PFSK-1 (cell line): Measurements from ENCODE around the gene ATF1.

Experiments
- FOXP2 ChIP-seq: optimal IDR thresholded peaks from 2 replicates; pipeline ENCODE3; 2011; ENCODE audit warnings: borderline replicate concordance, control low read depth, inconsistent platforms; ENCODE audit not compliant: insufficient read depth; ENCODE audit errors: extremely low read length, extremely low read depth
- POLR2AphosphoS5 ChIP-seq: IDR thresholded peaks from 2 replicates; pipeline ENCODE4 v1.6.1; 2012; ENCODE audit warnings: low read depth, mild to moderate bottlenecking, control low read depth, low read length, moderate library complexity
- SIN3A ChIP-seq: IDR thresholded peaks from 2 replicates; pipeline ENCODE4 v1.6.1; 2012; ENCODE audit warnings: mild to moderate bottlenecking, low read length, moderate library complexity, borderline replicate concordance; ENCODE audit not compliant: insufficient read depth
- TAF1 ChIP-seq: IDR thresholded peaks from 2 replicates; pipeline ENCODE4 v1.6.1; 2012; ENCODE audit warnings: low read length, control low read depth, borderline replicate concordance; ENCODE audit not compliant: insufficient read depth
- TF ChIP-seq, protein P1 (sequence below), 2 experiments: IDR thresholded peaks; 2 replicates each; pipeline versions ENCODE4 v1.6.1 to v1.8.0; 2011 to 2012; ENCODE audit warnings: low read depth in 2 of 2, low read length in 2 of 2, control low read depth in 1 of 2, inconsistent platforms in 1 of 2, mild to moderate bottlenecking in 1 of 2, moderate library complexity in 1 of 2; ENCODE audit not compliant: insufficient read depth in 1 of 2

Gene ATF1

GRCh38 chr12:50742776-50743175 lies 21.1 kb upstream of the ATF1 start:
- TF ChIP-seq FOXP2 (no peak), POLR2AphosphoS5 (no peak), TAF1 (no peak)

DNA sequence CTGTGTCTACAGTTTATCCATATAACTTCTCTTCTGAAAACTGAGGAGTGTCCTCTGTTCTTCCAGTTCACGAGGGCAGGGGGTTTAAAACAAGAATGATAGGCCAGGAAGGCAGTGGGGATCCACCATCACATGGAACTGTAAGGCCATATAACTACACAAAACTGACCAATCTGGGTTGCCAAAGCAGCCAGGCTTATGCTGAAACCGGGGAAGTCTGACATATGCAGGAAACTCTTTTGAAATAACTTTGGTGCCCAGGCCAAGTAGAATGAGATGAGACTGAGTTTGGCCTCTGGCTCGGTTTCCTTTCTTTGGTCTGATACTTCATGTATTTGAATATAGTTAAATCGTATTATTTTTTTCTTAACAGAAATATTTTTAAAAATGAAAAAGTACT lies 18.0 kb upstream of the ATF1 start:
- TF ChIP-seq FOXP2 = no peak
- TF ChIP-seq TAF1 = no peak
- TF ChIP-seq, protein P1, sequence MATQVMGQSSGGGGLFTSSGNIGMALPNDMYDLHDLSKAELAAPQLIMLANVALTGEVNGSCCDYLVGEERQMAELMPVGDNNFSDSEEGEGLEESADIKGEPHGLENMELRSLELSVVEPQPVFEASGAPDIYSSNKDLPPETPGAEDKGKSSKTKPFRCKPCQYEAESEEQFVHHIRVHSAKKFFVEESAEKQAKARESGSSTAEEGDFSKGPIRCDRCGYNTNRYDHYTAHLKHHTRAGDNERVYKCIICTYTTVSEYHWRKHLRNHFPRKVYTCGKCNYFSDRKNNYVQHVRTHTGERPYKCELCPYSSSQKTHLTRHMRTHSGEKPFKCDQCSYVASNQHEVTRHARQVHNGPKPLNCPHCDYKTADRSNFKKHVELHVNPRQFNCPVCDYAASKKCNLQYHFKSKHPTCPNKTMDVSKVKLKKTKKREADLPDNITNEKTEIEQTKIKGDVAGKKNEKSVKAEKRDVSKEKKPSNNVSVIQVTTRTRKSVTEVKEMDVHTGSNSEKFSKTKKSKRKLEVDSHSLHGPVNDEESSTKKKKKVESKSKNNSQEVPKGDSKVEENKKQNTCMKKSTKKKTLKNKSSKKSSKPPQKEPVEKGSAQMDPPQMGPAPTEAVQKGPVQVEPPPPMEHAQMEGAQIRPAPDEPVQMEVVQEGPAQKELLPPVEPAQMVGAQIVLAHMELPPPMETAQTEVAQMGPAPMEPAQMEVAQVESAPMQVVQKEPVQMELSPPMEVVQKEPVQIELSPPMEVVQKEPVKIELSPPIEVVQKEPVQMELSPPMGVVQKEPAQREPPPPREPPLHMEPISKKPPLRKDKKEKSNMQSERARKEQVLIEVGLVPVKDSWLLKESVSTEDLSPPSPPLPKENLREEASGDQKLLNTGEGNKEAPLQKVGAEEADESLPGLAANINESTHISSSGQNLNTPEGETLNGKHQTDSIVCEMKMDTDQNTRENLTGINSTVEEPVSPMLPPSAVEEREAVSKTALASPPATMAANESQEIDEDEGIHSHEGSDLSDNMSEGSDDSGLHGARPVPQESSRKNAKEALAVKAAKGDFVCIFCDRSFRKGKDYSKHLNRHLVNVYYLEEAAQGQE (IDR thresholded peaks at IDR 0.05; ENCODE audit: insufficient read depth in 1 of 2, low read depth in 2 of 2, low read length in 2 of 2) = no peak
- TF ChIP-seq POLR2AphosphoS5 = no peak
- TF ChIP-seq SIN3A = no peak

DNA sequence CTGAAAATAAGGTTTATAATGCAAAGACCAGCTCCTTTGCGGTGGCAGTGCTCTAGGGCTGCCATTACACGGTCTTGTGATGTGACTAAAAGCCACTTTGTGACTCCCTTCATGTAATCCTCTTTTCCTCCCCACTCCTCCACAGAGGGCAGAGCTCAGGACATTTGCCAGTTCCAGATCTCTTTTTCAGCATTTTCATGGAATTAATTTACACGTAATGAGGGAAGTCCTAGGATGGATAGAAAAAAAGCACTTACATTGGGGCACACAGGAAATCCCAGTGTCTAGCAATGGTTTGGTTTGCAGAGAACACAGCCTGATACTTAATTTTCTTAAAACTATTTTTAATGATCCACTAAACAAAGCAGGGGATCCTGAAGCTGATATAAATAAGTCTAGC lies 17.5 kb upstream of the ATF1 start:
- TF ChIP-seq, protein P1 (IDR thresholded peaks at IDR 0.05; ENCODE audit: insufficient read depth in 1 of 2, low read depth in 2 of 2, low read length in 2 of 2) = no peak
- TF ChIP-seq SIN3A = no peak
- TF ChIP-seq POLR2AphosphoS5 = no peak
- TF ChIP-seq FOXP2 = no peak
- no peak for TF ChIP-seq TAF1

DNA sequence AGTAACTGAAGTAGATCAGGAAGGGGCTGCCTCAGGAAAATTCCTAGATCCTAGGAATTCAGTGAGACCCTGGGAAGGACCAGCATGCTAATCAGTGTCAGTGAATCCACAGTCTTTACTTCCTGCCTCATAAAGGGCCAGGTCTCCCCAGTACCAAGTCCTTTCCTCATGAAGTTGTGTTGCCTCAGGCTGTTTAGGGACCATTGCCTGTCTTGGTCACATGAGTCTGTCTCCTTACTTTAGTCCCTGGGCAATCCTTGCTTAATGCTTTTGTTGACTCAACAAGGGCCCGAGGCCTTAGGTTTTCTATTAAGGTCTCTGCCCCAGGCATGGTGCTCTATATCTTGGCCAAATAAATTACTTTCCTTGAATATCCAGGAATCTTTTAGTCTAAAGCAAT lies 16.1 kb upstream of the ATF1 start:
- TF ChIP-seq FOXP2 (no peak), SIN3A (no peak), POLR2AphosphoS5 (no peak), TAF1 (no peak)
- TF ChIP-seq, protein P1 (IDR thresholded peaks at IDR 0.05; ENCODE audit: insufficient read depth in 1 of 2, low read depth in 2 of 2, low read length in 2 of 2) = no peak

DNA sequence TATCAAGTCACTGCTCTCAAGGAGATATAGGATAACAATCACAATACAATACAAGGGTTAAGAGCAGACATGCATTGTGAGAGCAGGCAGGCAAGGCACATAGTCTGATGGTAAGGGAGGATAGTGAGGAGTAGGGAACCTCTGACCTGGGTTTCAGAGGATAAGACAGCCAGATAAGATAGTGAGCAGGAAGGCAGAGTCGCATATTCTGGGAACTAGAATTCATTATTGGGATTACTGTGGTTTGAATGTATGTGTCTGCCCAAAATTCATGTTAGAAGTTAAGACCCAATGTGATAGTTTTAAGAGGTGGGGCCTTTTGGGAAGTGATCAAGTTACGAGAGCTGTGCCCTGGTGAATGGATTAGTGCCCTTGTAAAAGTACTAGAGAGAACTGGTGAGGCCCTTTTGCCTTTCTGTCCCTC lies 14.4 kb upstream of the ATF1 start:
- no peak for TF ChIP-seq TAF1
- TF ChIP-seq SIN3A = no peak
- TF ChIP-seq POLR2AphosphoS5 = no peak
- TF ChIP-seq, protein P1 (IDR thresholded peaks at IDR 0.05; ENCODE audit: insufficient read depth in 1 of 2, low read depth in 2 of 2, low read length in 2 of 2) = no peak
- no peak for TF ChIP-seq FOXP2

- TF ChIP-seq POLR2AphosphoS5 (no peak), FOXP2 (no peak), SIN3A (no peak), TAF1 (no peak)
- TF ChIP-seq, protein P1 (IDR thresholded peaks at IDR 0.05; ENCODE audit: insufficient read depth in 1 of 2, low read depth in 2 of 2, low read length in 2 of 2) = no peak
Observed at GRCh38 chr12:50750366-50750765, 13.5 kb upstream of the ATF1 start.
